ENCODE results near the gene FAM107B.

The FAM107B gene

GRCh38 chr10:14533295-14533694, 241.4 kb downstream of the FAM107B start:
- Histone ChIP-seq H2BK12ac (ENCODE audit: low read length in 2 of 2) (no peak overlapping the region), H3K79me1 (replicated peaks; ENCODE audit: low read length, poor library complexity, severe bottlenecking) (peaks cover 15% of the 10 kb centered on the region), H3K9ac (ENCODE audit: low read length) (no peak overlapping the region), H2BK5ac (ENCODE audit: low read depth, low read length, poor library complexity, severe bottlenecking) (no peak overlapping the region), H3K14ac (ENCODE audit: low read length in 2 of 2) (no peak overlapping the region), H2AK5ac (ENCODE audit: low read length, severe bottlenecking) (no peak overlapping the region), H2BK120ac (ENCODE audit: low read depth, low read length) (no peak overlapping the region), H3K36me3 (ENCODE audit: control insufficient read depth in 1 of 2, insufficient read depth in 2 of 2, low read depth in 1 of 2, low read length in 2 of 2) (peaks cover 0 to 4% of the 10 kb centered on the region in 2 experiments), H2AFZ (ENCODE audit: low read depth, low read length) (no peak overlapping the region), H3K4me3 (ENCODE audit: insufficient read depth in 1 of 2, low read depth in 1 of 2, low read length in 2 of 2) (no peak overlapping the region), H3K27me3 (ENCODE audit: control insufficient read depth in 1 of 2, insufficient read depth in 1 of 2, low read length in 2 of 2) (no peaks in the 10 kb centered on the region), H3K27ac (ENCODE audit: low read length, poor library complexity, severe bottlenecking) (peak overlapping the region; percentile 65), H2BK15ac (ENCODE audit: low read depth, poor library complexity, severe bottlenecking) (no peak overlapping the region), H4K8ac (ENCODE audit: low read length) (no peak overlapping the region), H4K91ac (ENCODE audit: low read length) (no peak overlapping the region), H3K9me3 (ENCODE audit: control insufficient read depth, low read length) (no peaks in the 10 kb centered on the region), H3K23ac (ENCODE audit: low read length in 2 of 2) (no peak overlapping the region), H3K18ac (ENCODE audit: low read depth in 1 of 2, low read length in 2 of 2) (no peak overlapping the region), H3K4ac (ENCODE audit: low read depth in 1 of 2, low read length in 2 of 2) (no peak overlapping the region), H3K4me2 (ENCODE audit: low read length, poor library complexity, severe bottlenecking) (no peak overlapping the region), H3K4me1 (ENCODE audit: control insufficient read depth, insufficient read depth, low read depth, low read length) (peaks cover 16% of the 10 kb centered on the region)
- DNase-seq = no peak
- WGBS = 88% methylated on average over 16 of the region's 16 CpGs

GRCh38 chr10:14532473-14533251, 242.0 kb downstream of the FAM107B start:
- Histone ChIP-seq H3K18ac (ENCODE audit: low read depth in 1 of 2, low read length in 2 of 2) (no peak overlapping the region), H2BK12ac (ENCODE audit: low read length in 2 of 2) (no peak overlapping the region), H3K27ac (ENCODE audit: low read length, poor library complexity, severe bottlenecking) (peak overlapping the region; percentile 65), H3K4me2 (ENCODE audit: low read length, poor library complexity, severe bottlenecking) (peak overlapping the region; percentile 24), H3K36me3 (ENCODE audit: control insufficient read depth in 1 of 2, insufficient read depth in 2 of 2, low read depth in 1 of 2, low read length in 2 of 2) (peaks cover 0 to 4% of the 10 kb centered on the region in 2 experiments), H3K9ac (ENCODE audit: low read length) (no peak overlapping the region), H2BK15ac (ENCODE audit: low read depth, poor library complexity, severe bottlenecking) (no peak overlapping the region), H4K8ac (ENCODE audit: low read length) (no peak overlapping the region), H2AFZ (ENCODE audit: low read depth, low read length) (no peak overlapping the region), H3K23ac (ENCODE audit: low read length in 2 of 2) (no peak overlapping the region), H3K79me1 (replicated peaks; ENCODE audit: low read length, poor library complexity, severe bottlenecking) (peaks cover 15% of the 10 kb centered on the region), H4K91ac (ENCODE audit: low read length) (no peak overlapping the region), H3K9me3 (ENCODE audit: control insufficient read depth, low read length) (no peaks in the 10 kb centered on the region), H2AK5ac (ENCODE audit: low read length, severe bottlenecking) (no peak overlapping the region), H3K4me1 (ENCODE audit: control insufficient read depth, insufficient read depth, low read depth, low read length) (peaks cover 16% of the 10 kb centered on the region), H2BK5ac (ENCODE audit: low read depth, low read length, poor library complexity, severe bottlenecking) (no peak overlapping the region), H3K27me3 (ENCODE audit: control insufficient read depth in 1 of 2, insufficient read depth in 1 of 2, low read length in 2 of 2) (no peaks in the 10 kb centered on the region), H2BK120ac (ENCODE audit: low read depth, low read length) (no peak overlapping the region), H3K4ac (ENCODE audit: low read depth in 1 of 2, low read length in 2 of 2) (no peak overlapping the region), H3K4me3 (ENCODE audit: insufficient read depth in 1 of 2, low read depth in 1 of 2, low read length in 2 of 2) (no peak overlapping the region), H3K14ac (ENCODE audit: low read length in 2 of 2) (no peak overlapping the region)
- WGBS = 86% methylated on average over 16 of the region's 17 CpGs
- DNase-seq = no peak

- Histone ChIP-seq H3K23ac (ENCODE audit: low read length in 2 of 2) (no peak overlapping the region), H3K18ac (ENCODE audit: low read depth in 1 of 2, low read length in 2 of 2) (no peak overlapping the region), H2AK5ac (ENCODE audit: low read length, severe bottlenecking) (peak overlapping the region; percentile 31), H3K4ac (ENCODE audit: low read depth in 1 of 2, low read length in 2 of 2) (no peak overlapping the region), H2BK120ac (ENCODE audit: low read depth, low read length) (no peak overlapping the region), H2BK15ac (ENCODE audit: low read depth, poor library complexity, severe bottlenecking) (no peak overlapping the region), H3K14ac (ENCODE audit: low read length in 2 of 2) (no peak overlapping the region), H2BK5ac (ENCODE audit: low read depth, low read length, poor library complexity, severe bottlenecking) (peak overlapping the region; percentile 1), H4K8ac (ENCODE audit: low read length) (no peak overlapping the region), H3K79me1 (replicated peaks; ENCODE audit: low read length, poor library complexity, severe bottlenecking) (peaks cover 12% of the 10 kb centered on the region), H3K4me3 (ENCODE audit: insufficient read depth in 1 of 2, low read depth in 1 of 2, low read length in 2 of 2) (no peak overlapping the region), H3K9me3 (ENCODE audit: control insufficient read depth, low read length) (no peaks in the 10 kb centered on the region), H3K36me3 (ENCODE audit: control insufficient read depth in 1 of 2, insufficient read depth in 2 of 2, low read depth in 1 of 2, low read length in 2 of 2) (peaks cover 0 to under 1% of the 10 kb centered on the region in 2 experiments), H3K27ac (ENCODE audit: low read length, poor library complexity, severe bottlenecking) (peak overlapping the region; percentile 56), H4K91ac (ENCODE audit: low read length) (no peak overlapping the region), H2BK12ac (ENCODE audit: low read length in 2 of 2) (no peak overlapping the region), H3K9ac (ENCODE audit: low read length) (no peak overlapping the region), H3K27me3 (ENCODE audit: control insufficient read depth in 1 of 2, insufficient read depth in 1 of 2, low read length in 2 of 2) (no peaks in the 10 kb centered on the region), H2AFZ (ENCODE audit: low read depth, low read length) (no peak overlapping the region), H3K4me2 (ENCODE audit: low read length, poor library complexity, severe bottlenecking) (peak overlapping the region; percentile 14), H3K4me1 (ENCODE audit: control insufficient read depth, insufficient read depth, low read depth, low read length) (peaks cover 16% of the 10 kb centered on the region)
- WGBS = 96% methylated on average over 4 of the region's 5 CpGs
- DNase-seq = no peak
These were observed 242.7 kb downstream of the FAM107B start for GRCh38 chr10:14531974-14532373.

GRCh38 chr10:14530465-14530864, 244.2 kb downstream of the FAM107B start:
- H3K4me1 ChIP-seq (ENCODE audit: control insufficient read depth, insufficient read depth, low read depth, low read length) = peaks cover 16% of the 10 kb centered on the region
- H3K9ac ChIP-seq (ENCODE audit: low read length) = no peak overlapping the region
- H3K27ac ChIP-seq (ENCODE audit: low read length, poor library complexity, severe bottlenecking) = no peak overlapping the region
- H2BK120ac ChIP-seq (ENCODE audit: low read depth, low read length) = no peak overlapping the region
- no peak overlapping the region for H2BK12ac ChIP-seq (ENCODE audit: low read length in 2 of 2)
- H4K91ac ChIP-seq (ENCODE audit: low read length) = no peak overlapping the region
- no peak overlapping the region for H4K8ac ChIP-seq (ENCODE audit: low read length)
- WGBS = 67% methylated on average over 2 of the region's 5 CpGs
- H3K18ac ChIP-seq (ENCODE audit: low read depth in 1 of 2, low read length in 2 of 2) = no peak overlapping the region
- H2BK15ac ChIP-seq (ENCODE audit: low read depth, poor library complexity, severe bottlenecking) = no peak overlapping the region
- H3K4me3 ChIP-seq (ENCODE audit: insufficient read depth in 1 of 2, low read depth in 1 of 2, low read length in 2 of 2) = no peak overlapping the region
- H2BK5ac ChIP-seq (ENCODE audit: low read depth, low read length, poor library complexity, severe bottlenecking) = no peak overlapping the region
- H3K79me1 ChIP-seq (replicated peaks; ENCODE audit: low read length, poor library complexity, severe bottlenecking) = peaks cover 4% of the 10 kb centered on the region
- no peak for DNase-seq
- H3K27me3 ChIP-seq (ENCODE audit: control insufficient read depth in 1 of 2, insufficient read depth in 1 of 2, low read length in 2 of 2) = no peaks in the 10 kb centered on the region
- H3K4ac ChIP-seq (ENCODE audit: low read depth in 1 of 2, low read length in 2 of 2) = no peak overlapping the region
- no peak overlapping the region for H3K4me2 ChIP-seq (ENCODE audit: low read length, poor library complexity, severe bottlenecking)
- H2AFZ ChIP-seq (ENCODE audit: low read depth, low read length) = no peak overlapping the region
- no peaks in the 10 kb centered on the region for H3K9me3 ChIP-seq (ENCODE audit: control insufficient read depth, low read length)
- no peak overlapping the region for H2AK5ac ChIP-seq (ENCODE audit: low read length, severe bottlenecking)
- H3K36me3 ChIP-seq (ENCODE audit: control insufficient read depth in 1 of 2, insufficient read depth in 2 of 2, low read depth in 1 of 2, low read length in 2 of 2) = no peaks in the 10 kb centered on the region
- no peak overlapping the region for H3K23ac ChIP-seq (ENCODE audit: low read length in 2 of 2)
- H3K14ac ChIP-seq (ENCODE audit: low read length in 2 of 2) = peak overlapping the region in 1 of 2 experiments; percentile 53

Data from mesenchymal stem cell (in vitro differentiated cells and primary cell).